IMR-90 (cell line): Measurements from ENCODE around the gene SUGCT. TPM values are rescaled to one million over a fixed set of nuclear protein-coding genes. Genes with fewer than 3 reads are reported as not detected.

Experiments
- ATAC-seq: fragments of 200-7000 bp; cut with Tn5 transposase; 2 replicates; pipeline ENCODE4 v1.9.1; 2020; ENCODE audit warnings: low read depth, mild to moderate bottlenecking, moderate library complexity
- BruUV-seq: library from RNA; stranded (reverse); fragments of 400-500 nt; replicated peaks from 2 replicates; lab custom pipeline; 2021; lab: Mats Ljungman, UMichigan
- CTCF ChIA-PET: fragments of 300-600 bp; formaldehyde crosslinking; extraction: SDS; loops from one replicate; lab custom pipeline; 2021; ENCODE audit warnings: antibody characterized with exemption; lab: Yijun Ruan, JAX
- POLR2A ChIA-PET: fragments of 300-600 bp; sonication (Branson Sonifier 250); formaldehyde crosslinking; loops from one replicate; lab custom pipeline; 2022; ENCODE audit warnings: antibody characterized with exemption; ENCODE audit not compliant: unreplicated experiment; lab: Charles Lee
- DNase-seq: peaks from one replicate; pipeline ENCODE4 v3.0.0; 2013
- H2AFZ ChIP-seq: replicated peaks from 2 replicates; pipeline ENCODE3; 2013; ENCODE audit warnings: low read length, mild to moderate bottlenecking; ENCODE audit not compliant: poor library complexity
- H2AK5ac ChIP-seq: 2 replicates; pipeline ENCODE4 v1.6.1; 2013; ENCODE audit warnings: low read depth, low read length, inconsistent platforms
- H2AK9ac ChIP-seq: replicated peaks from 2 replicates; pipeline ENCODE3; 2013; ENCODE audit warnings: mild to moderate bottlenecking, low read depth, low read length, moderate library complexity; ENCODE audit not compliant: poor library complexity
- H2BK120ac ChIP-seq: 2 replicates; pipeline ENCODE4 v1.6.1; 2013; ENCODE audit warnings: low read depth, low read length, inconsistent platforms
- H2BK15ac ChIP-seq: 3 replicates; pipeline ENCODE4 v1.6.1; 2013; ENCODE audit warnings: low read depth, low read length, inconsistent platforms
- H2BK20ac ChIP-seq: 2 replicates; pipeline ENCODE4 v1.6.1; 2013; ENCODE audit warnings: low read depth, mild to moderate bottlenecking, inconsistent platforms, low read length, moderate library complexity
- H2BK5ac ChIP-seq: 2 replicates; pipeline ENCODE4 v1.6.1; 2013; ENCODE audit warnings: mild to moderate bottlenecking, low read depth, low read length, inconsistent platforms; ENCODE audit not compliant: poor library complexity, severe bottlenecking
- H3K14ac ChIP-seq: replicated peaks from 2 replicates; pipeline ENCODE4 v1.6.1; 2013; ENCODE audit warnings: low read depth, low read length, inconsistent platforms
- H3K18ac ChIP-seq: 2 replicates; pipeline ENCODE4 v1.6.1; 2013; ENCODE audit warnings: low read depth, low read length, control low read depth
- H3K23ac ChIP-seq: 2 replicates; pipeline ENCODE4 v1.6.1; 2013; ENCODE audit warnings: low read depth, low read length, inconsistent platforms
- H3K27ac ChIP-seq: 2 replicates; pipeline ENCODE4 v1.5.1; 2013; ENCODE audit warnings: mild to moderate bottlenecking, control low read depth, low read length; ENCODE audit not compliant: insufficient read depth
- H3K27me3 ChIP-seq: 2 replicates; pipeline ENCODE4 v1.6.1; 2013; ENCODE audit warnings: low read length; ENCODE audit not compliant: control insufficient read depth, insufficient read depth
- H3K36me3 ChIP-seq: 2 replicates; pipeline ENCODE4 v1.6.1; 2013; ENCODE audit warnings: low read length, mixed read lengths; ENCODE audit not compliant: control insufficient read depth, insufficient read depth
- H3K4ac ChIP-seq: 2 replicates; pipeline ENCODE4 v1.6.1; 2013; ENCODE audit warnings: low read depth, low read length, inconsistent platforms
- H3K4me1 ChIP-seq: 2 replicates; pipeline ENCODE4 v1.6.1; 2013; ENCODE audit warnings: low read length, mixed read lengths; ENCODE audit not compliant: control insufficient read depth, insufficient read depth
- H3K4me2 ChIP-seq: 2 replicates; pipeline ENCODE4 v1.6.1; 2013; ENCODE audit warnings: low read depth, mild to moderate bottlenecking, control low read depth, low read length, moderate library complexity
- H3K4me3 ChIP-seq: 2 replicates; pipeline ENCODE4 v1.5.1; 2013; ENCODE audit warnings: low read depth, mild to moderate bottlenecking, control low read depth, low read length, moderate library complexity; ENCODE audit not compliant: insufficient read depth
- H3K56ac ChIP-seq: 2 replicates; pipeline ENCODE4 v1.6.1; 2013; ENCODE audit warnings: low read length, inconsistent platforms; ENCODE audit not compliant: insufficient read depth; ENCODE audit errors: extremely low read depth
- H3K79me1 ChIP-seq, 2 experiments: 2 replicates each; pipeline ENCODE4 v1.6.1; 2013; ENCODE audit warnings: low read length in 2 of 2, inconsistent platforms in 1 of 2, low read depth in 1 of 2
- H3K9ac ChIP-seq: 2 replicates; pipeline ENCODE4 v1.6.1; 2013; ENCODE audit warnings: low read depth, low read length, control low read depth
- H3K9me1 ChIP-seq: 2 replicates; pipeline ENCODE4 v1.6.1; 2013; ENCODE audit warnings: low read length, inconsistent platforms; ENCODE audit not compliant: insufficient read depth
- H3K9me3 ChIP-seq: 2 replicates; pipeline ENCODE4 v1.6.1; 2013; ENCODE audit warnings: low read length; ENCODE audit not compliant: control insufficient read depth, insufficient read depth
- H4K20me1 ChIP-seq: 2 replicates; pipeline ENCODE4 v1.6.1; 2013; ENCODE audit warnings: low read length, inconsistent platforms; ENCODE audit not compliant: insufficient read depth
- H4K5ac ChIP-seq: 2 replicates; pipeline ENCODE4 v1.6.1; 2013; ENCODE audit warnings: mild to moderate bottlenecking, low read depth, low read length, control low read depth
- H4K8ac ChIP-seq, 2 experiments: 2 replicates each; pipeline ENCODE4 v1.6.1; 2013; ENCODE audit warnings: low read depth in 2 of 2, low read length in 2 of 2, control low read depth in 1 of 2, inconsistent platforms in 1 of 2
- H4K91ac ChIP-seq: 2 replicates; pipeline ENCODE4 v1.6.1; 2013; ENCODE audit warnings: low read depth, low read length, inconsistent platforms; ENCODE audit not compliant: insufficient read depth
- CEBPB ChIP-seq: IDR thresholded peaks from 2 replicates; pipeline ENCODE4 v1.6.1; 2012; ENCODE audit warnings: low read depth, low read length, improper control_type of control experiment
- CHD1 ChIP-seq: IDR thresholded peaks from 2 replicates; pipeline ENCODE4 v1.6.1; 2012; ENCODE audit warnings: low read depth, low read length, improper control_type of control experiment
- FOS ChIP-seq: fragments of 150-350 bp; IDR thresholded peaks from 2 replicates; pipeline ENCODE4 v1.6.1; 2016; ENCODE audit warnings: low read depth, low read length
- MAFK ChIP-seq: IDR thresholded peaks from 2 replicates; pipeline ENCODE4 v1.6.1; 2012; ENCODE audit warnings: low read depth, low read length, improper control_type of control experiment
- MAZ ChIP-seq: IDR thresholded peaks from 2 replicates; pipeline ENCODE4 v1.6.1; 2012; ENCODE audit warnings: low read depth, mild to moderate bottlenecking, low read length, improper control_type of control experiment, moderate library complexity, borderline replicate concordance
- MXI1 ChIP-seq: IDR thresholded peaks from 2 replicates; pipeline ENCODE4 v1.6.1; 2012; ENCODE audit warnings: low read depth, mild to moderate bottlenecking, low read length, moderate library complexity, borderline replicate concordance
- NFE2L2 ChIP-seq: fragments of 150-350 bp; IDR thresholded peaks from 2 replicates; pipeline ENCODE4 v1.6.1; 2016; ENCODE audit warnings: low read depth, mild to moderate bottlenecking, low read length
- POLR2A ChIP-seq: IDR thresholded peaks from 2 replicates; pipeline ENCODE4 v1.6.1; 2012; ENCODE audit warnings: mild to moderate bottlenecking, low read depth, low read length
- RAD21 ChIP-seq: IDR thresholded peaks from 2 replicates; pipeline ENCODE4 v1.6.1; 2012; ENCODE audit warnings: low read length, improper control_type of control experiment
- RFX5 ChIP-seq: IDR thresholded peaks from 2 replicates; pipeline ENCODE4 v1.8.0; 2012; ENCODE audit warnings: low read depth, mild to moderate bottlenecking, low read length, moderate library complexity
- SMC3 ChIP-seq: fragments of 150-350 bp; IDR thresholded peaks from 2 replicates; pipeline ENCODE4 v1.6.1; 2016; ENCODE audit warnings: low read depth, mild to moderate bottlenecking, antibody characterized with exemption, low read length, moderate library complexity
- WGBS, 2 experiments: methylation state at CpG; one replicate each; pipeline versions ENCODE4 v1.1.5 to v1.1.7; 2013; ENCODE audit warnings: missing lambda C conversion rate in 2 of 2; ENCODE audit not compliant: insufficient read length in 1 of 2; ENCODE audit errors: extremely low coverage in 2 of 2; 5-methylcytosine and 5-hydroxymethylcytosine counted together
- dilution Hi-C: fragments of 300-500 bp; cut with HindIII; formaldehyde crosslinking; loops from one replicate; pipeline ENCODE4 v1.14.3; 2018; ENCODE audit warnings: low sequenced_read_pairs; ENCODE audit not compliant: unreplicated experiment
- in situ Hi-C: fragments of 300-500 bp; cut with MboI; formaldehyde crosslinking; loops from 3 replicates; pipeline ENCODE4 v1.14.3; 2019; ENCODE audit warnings: low sequenced_read_pairs, inconsistent platforms, mixed read lengths
- intact Hi-C: fragments of 100-400 bp; cut with micrococcal nuclease; formaldehyde crosslinking; loops from 2 replicates; pipeline ENCODE4 v1.10.0; 2022
- polyA plus RNA-seq, 3 experiments: library from polyadenylated mRNA; depleted of rRNA; stranded (reverse); fragments of >200 nt; gene quantifications; 2 replicates each; pipeline ENCODE4 v1.2.3, GENCODE V29; 2012; ENCODE audit warnings: low replicate concordance in 1 of 3
- total RNA-seq: library from RNA; depleted of rRNA; stranded (reverse); fragments of >200 nt; gene quantifications from 2 replicates; pipeline ENCODE4 v1.2.3, GENCODE V29; 2012
- TF ChIP-seq, protein P1 (sequence below): fragments of 150-350 bp; IDR thresholded peaks from 2 replicates; pipeline ENCODE4 v1.6.1; 2017; ENCODE audit warnings: mild to moderate bottlenecking, antibody characterized with exemption, low read length, low read depth
- TF ChIP-seq, protein P2 (sequence below): fragments of 150-350 bp; IDR thresholded peaks from 2 replicates; pipeline ENCODE4 v1.6.1; 2016; ENCODE audit warnings: low read depth, mild to moderate bottlenecking, low read length, moderate library complexity, borderline replicate concordance
- TF ChIP-seq, protein P3 (sequence below): conservative IDR thresholded peaks from 2 replicates; pipeline ENCODE4 v1.5.1; 2012; ENCODE audit warnings: mild to moderate bottlenecking, low read depth, low read length, improper control_type of control experiment

The SUGCT gene
- total and polyA plus RNA-seq, 2 of the 4 experiments (the other 2 are of a cell fraction), result 5.9 to 8.3 TPM

DNA sequence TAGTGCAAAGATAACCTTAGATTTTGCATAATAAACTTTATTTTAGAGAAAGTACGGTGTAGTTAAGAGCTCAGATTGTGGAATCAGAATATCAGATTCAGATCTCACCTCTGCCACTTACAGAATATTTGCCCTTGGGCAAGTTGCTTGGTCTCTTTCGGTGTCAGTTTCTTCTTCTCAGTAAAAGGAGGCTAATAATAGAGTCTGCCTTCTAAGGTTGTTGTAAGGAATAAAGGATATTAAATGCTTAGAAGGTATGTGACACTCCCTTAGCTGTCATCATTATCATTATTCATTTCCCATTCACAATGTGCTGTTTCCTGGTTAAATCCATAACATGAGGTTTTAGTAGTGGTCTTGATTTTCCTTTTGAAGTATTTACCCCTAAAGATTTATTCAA lies 42.6 kb upstream of the SUGCT start (continued):
- no peak for TF ChIP-seq MAZ
- TF ChIP-seq, protein P1, sequence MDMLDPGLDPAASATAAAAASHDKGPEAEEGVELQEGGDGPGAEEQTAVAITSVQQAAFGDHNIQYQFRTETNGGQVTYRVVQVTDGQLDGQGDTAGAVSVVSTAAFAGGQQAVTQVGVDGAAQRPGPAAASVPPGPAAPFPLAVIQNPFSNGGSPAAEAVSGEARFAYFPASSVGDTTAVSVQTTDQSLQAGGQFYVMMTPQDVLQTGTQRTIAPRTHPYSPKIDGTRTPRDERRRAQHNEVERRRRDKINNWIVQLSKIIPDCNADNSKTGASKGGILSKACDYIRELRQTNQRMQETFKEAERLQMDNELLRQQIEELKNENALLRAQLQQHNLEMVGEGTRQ, result no peak

DNA sequence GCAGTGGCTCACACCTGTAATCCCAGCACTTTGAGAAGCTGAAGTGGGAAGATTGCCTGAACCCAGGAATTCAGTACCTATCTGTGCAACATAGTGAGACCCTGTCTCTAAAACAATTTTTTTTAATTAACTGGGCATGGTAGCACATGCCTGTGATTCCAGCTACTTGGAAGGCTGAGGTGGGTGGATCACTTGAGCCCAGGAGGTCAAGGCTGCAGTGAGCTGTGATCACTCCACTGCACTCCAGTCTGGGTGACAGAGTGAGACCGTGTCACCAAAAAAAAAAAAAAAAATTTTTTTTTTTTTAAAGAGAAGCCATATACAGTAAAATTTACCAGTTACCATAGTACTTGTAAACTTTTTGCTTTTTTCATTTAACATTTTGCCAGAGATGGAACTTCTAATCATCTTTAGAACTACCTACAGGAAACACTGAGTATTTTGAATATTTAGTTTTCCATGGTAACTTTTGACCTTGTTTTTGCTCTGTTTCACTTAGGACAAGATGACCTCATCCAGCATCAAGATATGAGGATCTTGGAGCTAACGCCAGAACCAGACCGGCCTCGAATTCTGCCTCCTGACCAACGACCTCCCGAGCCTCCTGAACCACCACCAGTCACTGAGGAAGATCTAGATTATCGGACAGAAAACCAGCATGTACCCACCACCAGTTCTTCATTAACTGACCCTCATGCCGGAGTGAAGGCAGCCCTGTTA lies 41.0 kb upstream of the SUGCT start:
- no peak overlapping the region for H2AK5ac ChIP-seq
- dilution Hi-C loops (no loop called here), in situ Hi-C loops (no loop called here), intact Hi-C loops (no loop called here)
- POLR2A ChIA-PET, result no interaction called here
- H4K8ac ChIP-seq, result no peak overlapping the region
- no peak overlapping the region for H3K23ac ChIP-seq
- no peak overlapping the region for H2BK15ac ChIP-seq
- no peaks in the 10 kb centered on the region for H4K20me1 ChIP-seq
- H3K18ac ChIP-seq, result no peak overlapping the region
- no peak overlapping the region for H4K5ac ChIP-seq
- WGBS, 2 experiments, result no CpG with 5 or more reads among the region's 8 CpGs
- ATAC-seq (no peak), DNase-seq (no peak)
- no peak overlapping the region for H4K91ac ChIP-seq
- no peaks in the 10 kb centered on the region for H3K9me3 ChIP-seq
- H3K9ac ChIP-seq, result no peak overlapping the region
- CTCF ChIA-PET, result no interaction called here
- no peak overlapping the region for H2BK5ac ChIP-seq
- H3K4me1 ChIP-seq, result no peaks in the 10 kb centered on the region
- no peak overlapping the region for H3K4me3 ChIP-seq
- H2BK20ac ChIP-seq, result no peak overlapping the region
- H3K79me1 ChIP-seq, result peaks cover 10 to 14% of the 10 kb centered on the region in 2 experiments; a peak in 3 of 4 replicates
- BruUV-seq, result no TSS peak
- no peak overlapping the region for H3K56ac ChIP-seq
- H2AFZ ChIP-seq, result no peak overlapping the region
- H3K4me2 ChIP-seq, result no peak overlapping the region
- no peaks in the 10 kb centered on the region for H3K9me1 ChIP-seq
- peaks cover 24% of the 10 kb centered on the region for H3K36me3 ChIP-seq
- no peak overlapping the region for H3K14ac ChIP-seq
- H3K27me3 ChIP-seq, result no peaks in the 10 kb centered on the region
- H3K27ac ChIP-seq, result no peak overlapping the region
- no peak overlapping the region for H2BK120ac ChIP-seq
- H2AK9ac ChIP-seq, result no peak overlapping the region
- no peak overlapping the region for H3K4ac ChIP-seq
- TF ChIP-seq RFX5 (no peak), FOS (no peak), NFE2L2 (no peak), CHD1 (no peak), POLR2A (no peak), CEBPB (no peak), MXI1 (no peak), RAD21 (no peak), SMC3 (no peak), MAFK (no peak), MAZ (no peak)
- TF ChIP-seq, protein P2, sequence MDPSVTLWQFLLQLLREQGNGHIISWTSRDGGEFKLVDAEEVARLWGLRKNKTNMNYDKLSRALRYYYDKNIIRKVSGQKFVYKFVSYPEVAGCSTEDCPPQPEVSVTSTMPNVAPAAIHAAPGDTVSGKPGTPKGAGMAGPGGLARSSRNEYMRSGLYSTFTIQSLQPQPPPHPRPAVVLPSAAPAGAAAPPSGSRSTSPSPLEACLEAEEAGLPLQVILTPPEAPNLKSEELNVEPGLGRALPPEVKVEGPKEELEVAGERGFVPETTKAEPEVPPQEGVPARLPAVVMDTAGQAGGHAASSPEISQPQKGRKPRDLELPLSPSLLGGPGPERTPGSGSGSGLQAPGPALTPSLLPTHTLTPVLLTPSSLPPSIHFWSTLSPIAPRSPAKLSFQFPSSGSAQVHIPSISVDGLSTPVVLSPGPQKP, result no peak
- TF ChIP-seq, protein P3, sequence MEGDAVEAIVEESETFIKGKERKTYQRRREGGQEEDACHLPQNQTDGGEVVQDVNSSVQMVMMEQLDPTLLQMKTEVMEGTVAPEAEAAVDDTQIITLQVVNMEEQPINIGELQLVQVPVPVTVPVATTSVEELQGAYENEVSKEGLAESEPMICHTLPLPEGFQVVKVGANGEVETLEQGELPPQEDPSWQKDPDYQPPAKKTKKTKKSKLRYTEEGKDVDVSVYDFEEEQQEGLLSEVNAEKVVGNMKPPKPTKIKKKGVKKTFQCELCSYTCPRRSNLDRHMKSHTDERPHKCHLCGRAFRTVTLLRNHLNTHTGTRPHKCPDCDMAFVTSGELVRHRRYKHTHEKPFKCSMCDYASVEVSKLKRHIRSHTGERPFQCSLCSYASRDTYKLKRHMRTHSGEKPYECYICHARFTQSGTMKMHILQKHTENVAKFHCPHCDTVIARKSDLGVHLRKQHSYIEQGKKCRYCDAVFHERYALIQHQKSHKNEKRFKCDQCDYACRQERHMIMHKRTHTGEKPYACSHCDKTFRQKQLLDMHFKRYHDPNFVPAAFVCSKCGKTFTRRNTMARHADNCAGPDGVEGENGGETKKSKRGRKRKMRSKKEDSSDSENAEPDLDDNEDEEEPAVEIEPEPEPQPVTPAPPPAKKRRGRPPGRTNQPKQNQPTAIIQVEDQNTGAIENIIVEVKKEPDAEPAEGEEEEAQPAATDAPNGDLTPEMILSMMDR, result no peak
